Left lobe of liver (tissue), 2 donors: Measurements from ENCODE around the gene LIG1. TPM values are rescaled to one million over a fixed set of nuclear protein-coding genes. Genes with fewer than 3 reads are reported as not detected.

Experiments
- ATAC-seq: fragments of 200-7000 bp; cut with Tn5 transposase; one replicate; pipeline ENCODE4 v1.9.1; 2020; ENCODE audit warnings: mild to moderate bottlenecking, moderate library complexity
- DNase-seq: peaks from one replicate; pipeline ENCODE4 v3.0.0-alpha.2; 2020; ENCODE audit warnings: low spot score
- total RNA-seq: library from RNA; stranded (reverse); gene quantifications from one replicate; pipeline ENCODE4 v1.2.1, GENCODE V29; 2021
- donor health status: DM: no; HTN: no; CAD: no; lungs with moderate emphysema.
- donor health status: DM: no; HTN: yes; CAD: no.

The LIG1 gene
- total RNA-seq, 1 donor from 2014 or later: 9.8 TPM

GRCh38 chr19:48182434-48182833 is 12.3 kb upstream of the LIG1 start:
- DNase-seq (no peak), ATAC-seq (no peak)

- no peak for DNase-seq
- ATAC-seq: no peak
Observed at GRCh38 chr19:48181505-48181904, 11.4 kb upstream of the LIG1 start.

- DNase-seq (no peak), ATAC-seq (no peak)
Observed at GRCh38 chr19:48176226-48176625, 6.1 kb upstream of the LIG1 start.

GRCh38 chr19:48175578-48175977 is 5.4 kb upstream of the LIG1 start:
- DNase-seq (no peak), ATAC-seq (no peak)

GRCh38 chr19:48174445-48175030 is 4.4 kb upstream of the LIG1 start:
- ATAC-seq (no peak), DNase-seq (no peak)

GRCh38 chr19:48171710-48172109 is 1.6 kb upstream of the LIG1 start:
- DNase-seq (no peak), ATAC-seq (no peak)

GRCh38 chr19:48170817-48171347 is 738 bp upstream of the LIG1 start:
- ATAC-seq: no peak

GRCh38 chr19:48169578-48169938 is 586 bp downstream of the LIG1 start:
- ATAC-seq: peak; percentile 75
- peak; percentile 82 for DNase-seq

More at GRCh38 chr19:48170817-48171347, 738 bp upstream of the LIG1 start:
- DNase-seq: no peak

GRCh38 chr19:48168689-48169088 is 1.5 kb downstream of the LIG1 start:
- DNase-seq (no peak), ATAC-seq (no peak)

- no peak for DNase-seq
- ATAC-seq: no peak
Observed at GRCh38 chr19:48158210-48158790, 11.8 kb downstream of the LIG1 start.

GRCh38 chr19:48154003-48154402 is 16.1 kb downstream of the LIG1 start:
- DNase-seq: no peak
- no peak for ATAC-seq

- peak; percentile 79 for ATAC-seq
- DNase-seq: peak; percentile 67
Observed at GRCh38 chr19:48152551-48152950, 17.6 kb downstream of the LIG1 start.

GRCh38 chr19:48149430-48149829 is 20.7 kb downstream of the LIG1 start:
- peak; percentile 74 for DNase-seq
- peak; percentile 83 for ATAC-seq

- ATAC-seq (no peak), DNase-seq (no peak)
Observed at GRCh38 chr19:48148576-48148975, 21.6 kb downstream of the LIG1 start.

- peak; percentile 42 for ATAC-seq
Observed at GRCh38 chr19:48147597-48148175, 22.5 kb downstream of the LIG1 start.

GRCh38 chr19:48139053-48139452 is 31.1 kb downstream of the LIG1 start:
- ATAC-seq (no peak), DNase-seq (no peak)

More at GRCh38 chr19:48147597-48148175, 22.5 kb downstream of the LIG1 start:
- no peak for DNase-seq

GRCh38 chr19:48137411-48137810 is 32.7 kb downstream of the LIG1 start:
- ATAC-seq (no peak), DNase-seq (no peak)

- DNase-seq (no peak), ATAC-seq (no peak)
Observed at GRCh38 chr19:48136547-48136946, 33.6 kb downstream of the LIG1 start.

- ATAC-seq (no peak), DNase-seq (no peak)
Observed at GRCh38 chr19:48135411-48135810, 34.7 kb downstream of the LIG1 start.

GRCh38 chr19:48133094-48133493 is 37.0 kb downstream of the LIG1 start:
- no peak for DNase-seq
- no peak for ATAC-seq

GRCh38 chr19:48127561-48127960 is 42.6 kb downstream of the LIG1 start:
- ATAC-seq (no peak), DNase-seq (no peak)

GRCh38 chr19:48123907-48124651 is 46.1 kb downstream of the LIG1 start:
- no peak for DNase-seq
- ATAC-seq: peak; percentile 28
